Naive B cell (primary cell): ENCODE measurements around the gene NIPAL3. TPM values are rescaled to one million over a fixed set of nuclear protein-coding genes. Genes with fewer than 3 reads are reported as not detected.

ENCODE experiments used
- ATAC-seq, 2 donors: fragments of 150-1000 bp; cut with Tn5 transposase; 2 replicates each; pipeline ENCODE4 v1.10.0; 2021; ENCODE audit warnings: low read depth in 2 of 2, mild to moderate bottlenecking in 2 of 2, moderate library complexity in 2 of 2
- DNase-seq: peaks from one replicate; pipeline ENCODE4 v3.0.0; 2022
- H3K27ac Mint-ChIP-seq, 6 donors: one replicate each; pipeline ENCODE4 v1.8.0; 2020 to 2022; ENCODE audit warnings: mild to moderate bottlenecking in 6 of 6, mixed read lengths in 6 of 6, moderate library complexity in 5 of 6, inconsistent platforms in 2 of 6
- H3K27me3 Mint-ChIP-seq, 3 donors: one replicate each; pipeline ENCODE4 v1.8.0; 2021 to 2022; ENCODE audit warnings: mixed read lengths in 3 of 3, mild to moderate bottlenecking in 1 of 3
- H3K36me3 Mint-ChIP-seq, 2 donors: one replicate each; pipeline ENCODE4 v1.8.0; 2020 to 2022; ENCODE audit warnings: mixed read lengths in 2 of 2, inconsistent platforms in 1 of 2, mild to moderate bottlenecking in 1 of 2
- H3K4me1 Mint-ChIP-seq, 3 donors: one replicate each; pipeline ENCODE4 v1.8.0; 2020 to 2022; ENCODE audit warnings: mixed read lengths in 3 of 3, inconsistent platforms in 1 of 3, mild to moderate bottlenecking in 1 of 3, moderate library complexity in 1 of 3
- H3K4me3 Mint-ChIP-seq, 8 donors: one replicate each; pipeline ENCODE4 v1.8.0; 2020 to 2022; ENCODE audit warnings: mild to moderate bottlenecking in 8 of 8, mixed read lengths in 8 of 8, moderate library complexity in 8 of 8, inconsistent platforms in 2 of 8
- H3K9me3 Mint-ChIP-seq, 7 donors: one replicate each; pipeline ENCODE4 v1.8.0; 2020 to 2022; ENCODE audit warnings: mixed read lengths in 7 of 7, mild to moderate bottlenecking in 5 of 7, inconsistent platforms in 2 of 7, moderate library complexity in 1 of 7
- polyA plus RNA-seq, 6 donors: library from polyadenylated mRNA; unstranded; fragments of 300-500 nt; fragmentation: Illumina TruSeq; gene quantifications; one replicate each; pipeline ENCODE4 v1.2.3, GENCODE V29; 2021; ENCODE audit warnings: low read depth in 6 of 6

NIPAL3 gene
- polyA plus RNA-seq, 6 donors from 2014 or later: 18.3 to 39.8 (median 26.4) TPM

DNA sequence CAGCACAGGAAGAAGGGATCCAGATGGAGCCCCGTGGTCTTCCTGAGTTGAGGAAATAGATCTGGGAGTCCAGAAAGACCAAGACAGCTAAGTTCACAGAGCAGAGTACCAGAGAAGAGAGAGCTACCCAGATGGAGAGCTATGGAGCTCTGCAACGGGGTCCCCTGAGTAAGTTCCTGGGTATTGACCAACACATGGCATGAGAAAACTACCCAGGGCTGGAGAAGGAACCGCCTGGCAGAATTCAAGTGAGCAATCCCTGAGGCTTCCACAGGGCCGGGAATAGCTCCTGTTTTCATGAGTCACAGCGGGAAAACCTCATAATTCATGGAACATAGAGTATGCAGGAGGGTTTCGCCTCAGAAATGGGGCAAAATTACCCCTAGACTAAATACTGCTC, 21.7 kb upstream of the NIPAL3 start:
- ATAC-seq (no peak), DNase-seq (no peak)
- H3K9me3 Mint-ChIP-seq: no peaks in the 10 kb centered on the region
- no peak overlapping the region for H3K4me3 Mint-ChIP-seq
- peak overlapping the region in 1 of 6 donors; percentile 94 for H3K27ac Mint-ChIP-seq
- H3K36me3 Mint-ChIP-seq: peaks cover 0 to 5% of the 10 kb centered on the region in 2 donors
- no peaks in the 10 kb centered on the region for H3K27me3 Mint-ChIP-seq
- H3K4me1 Mint-ChIP-seq: peaks cover 26 to 32% (median 30%) of the 10 kb centered on the region in 3 donors

DNA sequence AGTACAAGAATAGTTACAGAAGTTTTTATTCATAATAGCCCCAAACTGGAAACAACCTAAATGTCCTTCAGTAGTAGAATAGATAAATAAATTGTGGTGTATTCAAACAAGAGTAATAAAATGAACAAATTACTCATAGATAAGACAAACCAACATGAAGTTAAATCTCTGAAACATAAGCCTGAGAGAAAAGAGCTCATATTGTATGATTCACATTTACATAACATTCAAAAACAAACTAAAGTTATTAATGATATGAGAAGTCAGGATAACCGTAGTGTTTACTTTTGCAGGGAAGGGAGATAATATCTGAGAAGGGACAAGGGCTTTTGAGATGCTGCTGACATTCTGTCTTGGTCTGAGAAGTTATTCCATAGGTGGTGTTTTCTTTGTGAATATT, 15.5 kb upstream of the NIPAL3 start:
- ATAC-seq (no peak), DNase-seq (no peak)
- Mint-ChIP-seq H3K27me3 (no peaks in the 10 kb centered on the region), H3K36me3 (peaks cover 0 to 5% of the 10 kb centered on the region in 2 donors), H3K4me1 (no peaks in the 10 kb centered on the region), H3K9me3 (no peaks in the 10 kb centered on the region), H3K4me3 (no peak overlapping the region), H3K27ac (no peak overlapping the region)

DNA sequence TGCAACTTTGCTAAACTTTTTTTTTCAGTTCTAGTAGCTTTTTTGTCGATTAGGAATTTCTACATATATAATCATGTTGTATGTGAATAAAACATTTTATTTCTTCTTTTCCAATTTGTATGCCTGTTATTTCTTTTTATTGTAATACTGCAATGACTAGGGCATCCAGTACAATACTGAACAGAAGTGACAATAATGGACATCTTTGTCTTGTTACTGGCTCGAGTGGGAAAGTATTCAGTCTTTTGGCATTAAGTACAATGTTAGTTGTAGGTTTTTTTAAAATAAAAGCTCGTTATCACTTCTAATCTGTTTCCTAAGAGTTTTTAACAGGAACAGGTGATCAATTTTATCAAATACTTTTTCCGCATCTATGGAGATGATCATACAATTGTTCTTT, 11.8 kb upstream of the NIPAL3 start:
- H3K27ac Mint-ChIP-seq: no peak overlapping the region
- DNase-seq (no peak), ATAC-seq (no peak)
- no peaks in the 10 kb centered on the region for H3K27me3 Mint-ChIP-seq
- peaks cover 0 to 5% of the 10 kb centered on the region in 2 donors for H3K36me3 Mint-ChIP-seq
- peaks cover 0 to 4% (median 0%) of the 10 kb centered on the region in 3 donors for H3K4me1 Mint-ChIP-seq
- no peak overlapping the region for H3K4me3 Mint-ChIP-seq
- peaks cover 0 to 5% (median 0%) of the 10 kb centered on the region in 7 donors for H3K9me3 Mint-ChIP-seq

DNA sequence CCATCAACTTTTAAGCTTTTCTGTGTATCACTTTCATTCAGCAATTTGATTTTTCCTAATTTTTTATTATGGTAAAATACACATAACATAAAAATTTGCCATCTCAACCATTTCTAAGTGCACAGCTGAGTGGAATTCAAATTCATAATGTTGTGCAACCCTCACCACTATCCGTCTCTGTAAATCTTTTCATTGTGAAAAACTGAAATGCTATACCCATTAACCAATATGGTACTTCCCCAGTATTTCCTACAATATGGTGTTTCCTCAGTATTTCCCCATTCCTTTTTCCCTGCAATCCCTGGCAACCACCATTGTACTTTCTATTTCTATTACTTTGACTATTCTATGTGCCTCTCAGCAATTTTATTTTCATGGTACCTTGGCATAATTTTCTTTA, 8.8 kb upstream of the NIPAL3 start:
- no peak for DNase-seq
- peaks cover 0 to 5% (median 0%) of the 10 kb centered on the region in 7 donors for H3K9me3 Mint-ChIP-seq

DNA sequence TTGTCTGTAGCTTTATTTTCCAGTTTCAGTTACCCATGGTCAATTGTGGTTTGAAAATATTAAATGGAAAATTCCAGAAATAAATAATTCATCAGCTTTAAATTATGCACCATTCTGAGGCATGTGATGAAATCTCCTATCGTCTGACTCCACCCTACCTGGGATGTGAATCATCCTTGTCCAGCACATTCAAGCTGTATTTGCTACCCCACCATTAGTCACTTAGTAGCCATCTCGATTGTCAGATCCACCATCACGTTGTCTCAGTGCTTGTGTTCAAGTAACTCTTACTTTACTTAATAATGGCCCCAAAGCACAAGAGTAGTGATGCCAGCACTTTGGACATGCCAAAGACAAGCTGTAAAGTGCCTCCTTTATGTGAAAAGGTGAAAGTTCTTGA, 6.1 kb upstream of the NIPAL3 start:
- DNase-seq (no peak), ATAC-seq (no peak)
- H3K36me3 Mint-ChIP-seq: no peaks in the 10 kb centered on the region
- H3K4me1 Mint-ChIP-seq: peaks cover 12 to 16% (median 15%) of the 10 kb centered on the region in 3 donors
- no peaks in the 10 kb centered on the region for H3K27me3 Mint-ChIP-seq
- no peak overlapping the region for H3K4me3 Mint-ChIP-seq
- no peak overlapping the region for H3K27ac Mint-ChIP-seq
- H3K9me3 Mint-ChIP-seq: peaks cover 0 to 5% (median 0%) of the 10 kb centered on the region in 7 donors

More for the DNA sequence above, 8.8 kb upstream of the NIPAL3 start:
- ATAC-seq: no peak
- H3K27ac Mint-ChIP-seq: no peak overlapping the region
- H3K4me1 Mint-ChIP-seq: peaks cover 0 to 4% (median 0%) of the 10 kb centered on the region in 3 donors
- H3K4me3 Mint-ChIP-seq: no peak overlapping the region
- no peaks in the 10 kb centered on the region for H3K36me3 Mint-ChIP-seq
- no peaks in the 10 kb centered on the region for H3K27me3 Mint-ChIP-seq

DNA sequence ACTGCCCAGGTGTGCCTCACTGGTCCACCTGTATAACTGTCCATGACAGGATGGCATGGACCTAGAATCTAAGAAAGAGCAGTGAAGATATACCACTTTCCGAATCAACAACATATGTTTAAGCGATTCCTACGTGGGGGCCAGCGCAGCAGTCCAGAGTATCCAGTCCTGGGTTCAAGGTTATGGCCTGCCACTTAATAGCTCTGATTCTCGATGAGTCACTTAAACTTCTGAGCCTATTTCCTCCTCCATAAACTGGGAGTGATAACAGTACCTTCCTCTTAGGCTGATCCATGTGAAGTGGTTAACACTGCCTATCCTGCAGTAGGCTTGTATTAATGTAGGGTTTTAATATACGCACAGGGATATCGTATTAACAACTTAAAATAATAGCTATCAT, 4.9 kb upstream of the NIPAL3 start:
- ATAC-seq (no peak), DNase-seq (no peak)
- Mint-ChIP-seq H3K27me3 (no peaks in the 10 kb centered on the region), H3K4me1 (peaks cover 21 to 26% (median 26%) of the 10 kb centered on the region in 3 donors), H3K9me3 (peaks cover 0 to 5% (median 0%) of the 10 kb centered on the region in 7 donors), H3K4me3 (peak overlapping the region in 1 of 8 donors; percentile 31), H3K36me3 (no peaks in the 10 kb centered on the region), H3K27ac (no peak overlapping the region)

DNA sequence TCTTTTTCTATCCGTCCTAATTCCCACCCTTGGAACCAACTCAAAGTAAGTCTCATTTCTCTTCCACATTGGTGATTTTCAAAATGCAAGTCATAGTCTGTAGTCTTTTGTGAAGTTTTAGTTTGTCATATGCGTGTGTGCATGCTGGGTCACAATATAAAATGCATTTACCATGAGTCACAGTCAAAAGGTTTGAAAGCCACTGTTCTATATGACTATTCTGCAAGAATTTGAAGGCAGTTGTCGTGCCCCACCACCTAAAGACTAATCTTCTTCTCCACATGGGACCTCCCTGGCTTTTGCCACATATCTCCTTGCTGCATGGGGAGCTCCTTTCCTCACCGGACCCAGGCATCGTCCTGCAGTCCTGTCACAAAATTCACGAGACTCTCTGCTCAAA, 3.6 kb upstream of the NIPAL3 start:
- H3K36me3 Mint-ChIP-seq: no peaks in the 10 kb centered on the region
- peak overlapping the region in 3 of 8 donors; percentile 26 to 94 (median 29) for H3K4me3 Mint-ChIP-seq
- peaks cover 33 to 39% (median 35%) of the 10 kb centered on the region in 3 donors for H3K4me1 Mint-ChIP-seq

DNA sequence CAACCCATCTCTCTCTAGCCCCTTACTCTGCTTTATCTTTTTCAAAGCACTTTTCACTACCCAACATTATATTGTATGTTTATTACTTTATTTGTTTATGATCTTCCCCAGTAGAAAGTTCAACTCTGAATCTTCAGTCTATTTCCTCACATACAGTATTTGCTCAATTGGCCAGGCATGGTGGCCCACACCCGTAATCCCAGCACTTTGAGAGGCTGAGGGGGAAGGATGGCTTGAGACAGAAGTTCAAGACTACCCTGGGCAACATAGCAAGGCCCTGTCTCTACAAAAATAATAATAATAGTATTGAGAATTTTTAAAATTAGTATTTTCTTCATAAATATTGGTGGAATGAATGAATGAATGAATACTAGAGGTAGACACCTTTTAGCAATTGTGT, 3.2 kb upstream of the NIPAL3 start:
- Mint-ChIP-seq H3K27ac (peak overlapping the region in 1 of 6 donors; percentile 56), H3K36me3 (no peaks in the 10 kb centered on the region), H3K9me3 (peaks cover 0 to 5% (median 0%) of the 10 kb centered on the region in 7 donors), H3K4me1 (peaks cover 35 to 43% (median 38%) of the 10 kb centered on the region in 3 donors), H3K4me3 (peak overlapping the region in 5 of 8 donors; percentile 29 to 98 (median 96)), H3K27me3 (no peaks in the 10 kb centered on the region)
- DNase-seq (no peak), ATAC-seq (no peak)

More for the DNA sequence above, 3.6 kb upstream of the NIPAL3 start:
- Mint-ChIP-seq H3K27me3 (no peaks in the 10 kb centered on the region), H3K27ac (peak overlapping the region in 1 of 6 donors; percentile 56), H3K9me3 (peaks cover 0 to 5% (median 0%) of the 10 kb centered on the region in 7 donors)
- ATAC-seq: no peak
- DNase-seq: no peak

DNA sequence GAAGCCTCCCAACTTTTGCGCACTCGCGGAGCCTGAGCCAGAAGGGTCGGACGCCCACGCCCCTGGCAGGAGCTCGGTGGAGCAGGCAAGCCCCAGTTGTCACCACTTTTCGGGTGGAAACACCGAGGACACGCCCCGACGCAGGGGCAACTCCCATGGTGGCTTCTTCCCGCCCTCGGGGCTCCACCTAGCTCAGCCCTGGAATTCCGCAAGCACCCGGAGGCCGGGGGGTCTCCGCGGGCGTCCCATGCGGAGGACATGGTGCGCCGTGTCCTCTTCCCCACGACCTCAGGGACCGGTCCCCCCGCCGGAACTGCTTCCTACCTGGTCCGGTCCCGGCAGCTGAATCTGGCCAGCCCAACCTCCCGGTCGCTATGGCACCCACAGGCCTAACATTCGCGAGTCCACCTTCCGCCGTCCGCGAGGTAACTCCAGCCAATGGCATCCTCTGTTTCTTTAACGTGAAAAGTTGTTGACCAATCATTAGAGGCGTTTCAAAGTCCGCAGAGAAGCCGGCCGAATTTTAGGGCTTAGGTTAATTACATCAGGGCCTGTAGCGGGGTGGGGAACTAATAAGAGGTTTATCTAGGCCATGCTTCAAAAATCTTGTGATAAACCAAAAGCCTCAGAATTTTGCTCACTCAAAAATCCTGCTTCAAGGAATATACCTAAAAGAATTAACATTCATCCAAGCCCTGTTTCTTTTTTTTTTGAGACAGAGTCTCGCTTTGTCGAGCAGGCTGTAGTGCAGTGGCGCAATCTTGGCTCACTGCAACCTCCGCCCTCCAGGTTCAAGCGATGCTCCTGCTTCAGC, 2.0 kb upstream of the NIPAL3 start, which contains the start of gene STPG1:
Gene STPG1 (minus strand): TSS at position 433 of the 814 bp plus-strand sequence. CDS start 12,394 bp downstream, outside the sequence.
- Mint-ChIP-seq H3K4me1 (peaks cover 35 to 49% (median 44%) of the 10 kb centered on the region in 3 donors), H3K27me3 (no peaks in the 10 kb centered on the region), H3K9me3 (no peaks in the 10 kb centered on the region), H3K36me3 (no peaks in the 10 kb centered on the region), H3K27ac (peak within 1 kb of the TSS; percentile 73 to 98 (median 92)), H3K4me3 (peak within 1 kb of the TSS; percentile 94 to 99 (median 97))
- DNase-seq: peak; percentile 73
- ATAC-seq: peak; percentile 15 to 22

DNA sequence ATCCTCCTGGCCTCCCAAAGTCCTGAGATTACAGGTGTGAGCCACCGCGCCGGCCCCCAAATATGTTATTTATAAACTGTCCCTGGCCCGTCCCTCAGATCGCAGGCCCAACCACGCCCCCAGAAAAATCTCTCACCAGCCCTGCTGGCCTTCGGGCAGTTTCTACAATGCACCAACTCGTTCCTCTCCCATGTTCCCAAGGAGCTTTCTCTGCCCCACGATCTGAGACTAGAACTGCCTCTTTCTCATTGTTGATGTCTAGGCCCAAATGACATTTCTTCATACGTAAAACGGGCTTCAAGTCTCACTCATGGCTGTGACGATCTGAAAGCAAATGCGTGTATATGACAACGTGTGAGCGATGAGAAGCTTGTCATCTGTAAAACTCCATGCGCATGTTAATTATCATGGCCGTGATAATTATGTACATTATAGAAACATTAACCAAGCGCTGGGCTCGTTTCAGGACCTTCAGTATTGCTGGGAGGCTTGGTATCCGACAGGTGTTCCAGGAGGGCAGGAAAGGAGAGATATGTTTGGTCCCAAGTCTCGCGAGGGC, 748 bp upstream of the NIPAL3 start:
- Mint-ChIP-seq H3K4me3 (peak overlapping the region; percentile 88 to 100 (median 98)), H3K36me3 (peaks cover 0 to 10% of the 10 kb centered on the region in 2 donors), H3K27me3 (no peaks in the 10 kb centered on the region), H3K9me3 (no peaks in the 10 kb centered on the region), H3K27ac (peak overlapping the region in 4 of 6 donors; percentile 64 to 98 (median 90)), H3K4me1 (peaks cover 40 to 56% (median 54%) of the 10 kb centered on the region in 3 donors)
- DNase-seq: no peak
- no peak for ATAC-seq

DNA sequence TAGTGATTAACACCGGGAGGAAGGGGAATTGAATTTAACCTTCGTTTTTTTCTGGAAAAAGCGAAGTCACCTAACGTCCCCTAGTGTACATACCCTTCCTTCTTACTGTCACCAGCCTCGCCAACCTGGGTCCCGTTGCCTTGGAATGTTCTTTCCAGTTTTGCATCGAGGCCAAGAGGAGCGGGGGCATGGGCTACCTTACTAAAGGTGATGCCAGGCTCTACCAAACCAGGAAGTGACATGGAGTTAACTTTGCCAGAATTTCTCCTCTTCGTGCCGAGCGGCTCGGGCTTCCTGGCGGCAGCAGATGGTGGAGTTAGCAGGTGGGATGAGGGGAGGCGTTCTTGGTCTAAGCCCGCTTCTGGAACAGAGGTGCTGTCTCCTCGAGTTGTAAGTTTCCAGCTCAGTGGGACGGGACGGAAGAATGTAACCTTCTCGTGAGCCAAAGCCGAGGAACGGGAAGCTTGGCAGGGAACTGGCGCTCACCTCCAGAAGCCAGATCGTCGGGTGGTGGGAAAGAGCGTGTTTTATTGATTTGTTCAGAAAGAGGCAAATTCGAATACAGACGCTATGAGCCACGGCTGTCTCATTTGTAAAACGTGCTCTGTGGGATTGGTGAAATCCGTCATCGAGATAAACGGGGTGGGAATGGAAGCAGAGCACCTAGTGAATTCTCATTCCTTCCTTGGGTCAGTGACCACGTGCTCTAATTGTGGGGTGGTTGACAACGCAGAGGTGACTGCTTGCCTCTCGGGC, 486 bp downstream of the NIPAL3 start:
- peak overlapping the region; percentile 88 to 100 (median 98) for H3K4me3 Mint-ChIP-seq
- no peaks in the 10 kb centered on the region for H3K9me3 Mint-ChIP-seq
- no peak for DNase-seq
- H3K36me3 Mint-ChIP-seq: peaks cover 0 to 10% of the 10 kb centered on the region in 2 donors
- ATAC-seq: peak in 1 of 2 donors; percentile 3
- H3K4me1 Mint-ChIP-seq: peaks cover 40 to 56% (median 54%) of the 10 kb centered on the region in 3 donors
- no peaks in the 10 kb centered on the region for H3K27me3 Mint-ChIP-seq
- peak overlapping the region; percentile 89 to 98 (median 92) for H3K27ac Mint-ChIP-seq

DNA sequence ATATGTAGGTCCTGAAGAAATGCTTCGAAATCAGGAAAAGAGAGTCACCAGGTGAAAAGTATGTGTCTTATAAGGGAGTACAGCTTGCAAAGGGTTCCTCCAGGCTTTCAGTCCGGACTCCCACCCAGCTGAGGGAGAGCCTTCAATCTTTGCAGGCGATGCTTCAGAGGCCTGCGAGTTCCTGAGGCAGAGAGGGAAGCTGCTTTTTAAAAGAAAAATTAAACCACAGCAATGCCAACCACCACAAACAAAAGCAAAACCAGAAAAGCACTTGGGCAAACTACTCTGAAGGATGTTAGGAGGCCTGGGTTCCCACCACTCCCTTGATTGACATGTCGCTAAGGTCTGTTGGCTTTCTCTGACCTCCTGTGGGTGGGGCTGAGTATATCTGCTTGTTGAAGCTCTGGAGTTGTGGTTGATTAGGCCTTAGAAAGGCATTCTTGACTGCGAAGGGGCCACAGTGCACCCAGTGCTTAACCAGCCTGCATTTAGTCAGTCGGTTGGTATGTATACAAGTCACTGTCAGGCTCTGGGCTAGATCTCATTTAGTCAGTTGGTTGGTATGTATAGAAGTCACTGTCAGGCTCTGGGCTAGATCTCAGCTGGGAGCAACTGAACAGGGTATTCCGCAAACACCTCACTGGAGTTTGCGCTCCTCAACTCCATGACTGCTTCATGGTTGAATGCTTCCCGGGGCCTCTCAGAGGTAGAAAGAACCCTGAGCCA, 1.2 kb downstream of the NIPAL3 start:
- Mint-ChIP-seq H3K4me3 (peak overlapping the region; percentile 88 to 100 (median 98)), H3K36me3 (peaks cover 0 to 14% of the 10 kb centered on the region in 2 donors), H3K27ac (peak overlapping the region; percentile 48 to 98 (median 90)), H3K27me3 (no peaks in the 10 kb centered on the region), H3K9me3 (no peaks in the 10 kb centered on the region), H3K4me1 (peaks cover 40 to 56% (median 55%) of the 10 kb centered on the region in 3 donors)
- DNase-seq: peak; percentile 62
- peak in 1 of 2 donors; percentile 52 for ATAC-seq
